ENCODE results near the gene NPLOC4.
A peak's percentile ranks its signal among the peaks of the same experiment; 100 is the strongest.
"Not testable (repeated sequence)": the region's sequence is repeated elsewhere in the genome, so short reads cannot be mapped to it uniquely, and the experiment has no call there.

NPLOC4 gene
- 97.2 to 247 (median 169) reads per million in 9 experiments for total RNA-seq

GRCh38 chr17:81636505-81637288 is at the start of gene NPLOC4, which contains the start of gene TSPAN10:
TSS of gene NPLOC4 (minus strand) at chr17:81637112. CDS start at chr17:81636930, 182 bp downstream.
TSS of gene TSPAN10 (plus strand) at chr17:81637196. CDS start at chr17:81642413, 5,217 bp downstream.
- H3K4me1 Mint-ChIP-seq (ENCODE audit: low read depth in 2 of 2) = peaks cover 11 to 14% of the 10 kb centered on the region in 2 donors
- H3K4me3 Mint-ChIP-seq = peak within 1 kb of the TSS; percentile 82 to 85
- ATAC-seq (replicated peaks) (peak; percentile 92), DNase-seq (peak; percentile 68 to 75 (median 72))
- H3K27ac Mint-ChIP-seq = peak within 1 kb of the TSS; percentile 84 to 92
- H3K27me3 Mint-ChIP-seq = no peaks in the 10 kb centered on the region
- H3K36me3 Mint-ChIP-seq (ENCODE audit: insufficient read depth) = no peaks in the 10 kb centered on the region
- H3K9me3 Mint-ChIP-seq = no peaks in the 10 kb centered on the region

- Mint-ChIP-seq H3K36me3 (ENCODE audit: insufficient read depth) (peaks cover 38% of the 10 kb centered on the region), H3K27me3 (no peaks in the 10 kb centered on the region), H3K4me3 (no peak overlapping the region), H3K4me1 (ENCODE audit: low read depth in 2 of 2) (peaks cover 36 to 42% of the 10 kb centered on the region in 2 donors), H3K9me3 (no peaks in the 10 kb centered on the region), H3K27ac (no peak overlapping the region)
- DNase-seq (no peak), ATAC-seq (replicated peaks) (no peak)
Observed at GRCh38 chr17:81686614-81687013, 49.7 kb upstream of the NPLOC4 start.

GRCh38 chr17:81685108-81685507 is 48.2 kb upstream of the NPLOC4 start:
- ATAC-seq (replicated peaks) (no peak), DNase-seq (no peak)
- peak overlapping the region; percentile 87 to 91 for H3K27ac Mint-ChIP-seq
- H3K27me3 Mint-ChIP-seq = no peaks in the 10 kb centered on the region
- H3K4me3 Mint-ChIP-seq = peak overlapping the region; percentile 87 to 90
- peaks cover 27% of the 10 kb centered on the region for H3K36me3 Mint-ChIP-seq (ENCODE audit: insufficient read depth)
- no peaks in the 10 kb centered on the region for H3K9me3 Mint-ChIP-seq
- peaks cover 36 to 42% of the 10 kb centered on the region in 2 donors for H3K4me1 Mint-ChIP-seq (ENCODE audit: low read depth in 2 of 2)

- ATAC-seq (replicated peaks) = no peak
- no peaks in the 10 kb centered on the region for H3K9me3 Mint-ChIP-seq
Observed at GRCh38 chr17:81684442-81684911, 47.6 kb upstream of the NPLOC4 start.

GRCh38 chr17:81683584-81684441 is 46.9 kb upstream of the NPLOC4 start, which contains the start of the genes ARL16 and HGS:
TSS of gene ARL16 (minus strand) at chr17:81683797. CDS start at chr17:81683753, 44 bp downstream.
TSS of gene HGS (plus strand) at chr17:81684011. CDS start at chr17:81684067, 56 bp downstream.
- peaks cover 29% of the 10 kb centered on the region in 2 donors for H3K4me1 Mint-ChIP-seq (ENCODE audit: low read depth in 2 of 2)

More at GRCh38 chr17:81684442-81684911, 47.6 kb upstream of the NPLOC4 start:
- peak overlapping the region; percentile 87 to 90 for H3K4me3 Mint-ChIP-seq
- H3K27ac Mint-ChIP-seq = peak overlapping the region; percentile 87 to 91
- peaks cover 35 to 36% of the 10 kb centered on the region in 2 donors for H3K4me1 Mint-ChIP-seq (ENCODE audit: low read depth in 2 of 2)
- no peaks in the 10 kb centered on the region for H3K27me3 Mint-ChIP-seq
- no peak for DNase-seq
- H3K36me3 Mint-ChIP-seq (ENCODE audit: insufficient read depth) = peaks cover 26% of the 10 kb centered on the region

GRCh38 chr17:81683208-81683583 is 46.3 kb upstream of the NPLOC4 start:
- peak overlapping the region; percentile 87 to 91 for H3K27ac Mint-ChIP-seq
- no peaks in the 10 kb centered on the region for H3K9me3 Mint-ChIP-seq
- peak overlapping the region; percentile 87 to 90 for H3K4me3 Mint-ChIP-seq
- no peaks in the 10 kb centered on the region for H3K27me3 Mint-ChIP-seq
- H3K4me1 Mint-ChIP-seq (ENCODE audit: low read depth in 2 of 2) = peaks cover 26 to 28% of the 10 kb centered on the region in 2 donors
- no peak for DNase-seq
- H3K36me3 Mint-ChIP-seq (ENCODE audit: insufficient read depth) = peaks cover 17% of the 10 kb centered on the region
- ATAC-seq (replicated peaks) = peak; percentile 11

More at GRCh38 chr17:81683584-81684441, 46.9 kb upstream of the NPLOC4 start, which contains the start of the genes ARL16 and HGS:
- no peaks in the 10 kb centered on the region for H3K9me3 Mint-ChIP-seq
- ATAC-seq (replicated peaks) (peak; percentile 97), DNase-seq (peak; percentile 96 to 98 (median 97))
- no peaks in the 10 kb centered on the region for H3K27me3 Mint-ChIP-seq
- peak within 1 kb of the TSS; percentile 87 to 90 for H3K4me3 Mint-ChIP-seq
- H3K36me3 Mint-ChIP-seq (ENCODE audit: insufficient read depth) = peaks cover 22% of the 10 kb centered on the region
- peak within 1 kb of the TSS; percentile 87 to 91 for H3K27ac Mint-ChIP-seq

GRCh38 chr17:81682565-81683207 is 45.8 kb upstream of the NPLOC4 start:
- Mint-ChIP-seq H3K36me3 (ENCODE audit: insufficient read depth) (peaks cover 17% of the 10 kb centered on the region), H3K4me3 (peak overlapping the region; percentile 87 to 90), H3K9me3 (no peaks in the 10 kb centered on the region), H3K27me3 (no peaks in the 10 kb centered on the region), H3K27ac (peak overlapping the region in 1 of 2 donors; percentile 91), H3K4me1 (ENCODE audit: low read depth in 2 of 2) (peaks cover 26 to 28% of the 10 kb centered on the region in 2 donors)
- ATAC-seq (replicated peaks) (no peak), DNase-seq (no peak)

- H3K4me3 Mint-ChIP-seq = no peak overlapping the region
- H3K9me3 Mint-ChIP-seq = no peaks in the 10 kb centered on the region
- peaks cover 19 to 22% of the 10 kb centered on the region in 2 donors for H3K4me1 Mint-ChIP-seq (ENCODE audit: low read depth in 2 of 2)
- peaks cover 18% of the 10 kb centered on the region for H3K36me3 Mint-ChIP-seq (ENCODE audit: insufficient read depth)
- ATAC-seq (replicated peaks) = no peak
- H3K27me3 Mint-ChIP-seq = no peaks in the 10 kb centered on the region
- DNase-seq = no peak
- H3K27ac Mint-ChIP-seq = no peak overlapping the region
Observed at GRCh38 chr17:81681672-81682071, 44.8 kb upstream of the NPLOC4 start.

- no peak overlapping the region for H3K4me3 Mint-ChIP-seq
Observed at GRCh38 chr17:81680150-81680549, 43.2 kb upstream of the NPLOC4 start.

GRCh38 chr17:81676906-81677305 is 40.0 kb upstream of the NPLOC4 start:
- no peak overlapping the region for H3K4me3 Mint-ChIP-seq
- H3K27ac Mint-ChIP-seq = no peak overlapping the region
- H3K27me3 Mint-ChIP-seq = no peaks in the 10 kb centered on the region
- H3K36me3 Mint-ChIP-seq (ENCODE audit: insufficient read depth) = peaks cover 27% of the 10 kb centered on the region
- H3K9me3 Mint-ChIP-seq = no peaks in the 10 kb centered on the region
- H3K4me1 Mint-ChIP-seq (ENCODE audit: low read depth in 2 of 2) = peaks cover 6 to 7% of the 10 kb centered on the region in 2 donors
- ATAC-seq (replicated peaks) = no peak
- no peak for DNase-seq

More at GRCh38 chr17:81680150-81680549, 43.2 kb upstream of the NPLOC4 start:
- no peak for ATAC-seq (replicated peaks)
- no peaks in the 10 kb centered on the region for H3K9me3 Mint-ChIP-seq
- peaks cover 22% of the 10 kb centered on the region in 2 donors for H3K4me1 Mint-ChIP-seq (ENCODE audit: low read depth in 2 of 2)
- no peak for DNase-seq
- H3K27me3 Mint-ChIP-seq = no peaks in the 10 kb centered on the region
- H3K27ac Mint-ChIP-seq = peak overlapping the region in 1 of 2 donors; percentile 41
- peaks cover 15% of the 10 kb centered on the region for H3K36me3 Mint-ChIP-seq (ENCODE audit: insufficient read depth)

GRCh38 chr17:81675515-81676221 is 38.8 kb upstream of the NPLOC4 start:
- ATAC-seq (replicated peaks); H3K4me3 Mint-ChIP-seq; H3K27me3 Mint-ChIP-seq; H3K9me3 Mint-ChIP-seq; H3K27ac Mint-ChIP-seq; H3K4me1 Mint-ChIP-seq (ENCODE audit: low read depth in 2 of 2): not testable (repeated sequence)
- peak in 2 of 3 experiments; percentile 16 to 25 for DNase-seq
- H3K36me3 Mint-ChIP-seq (ENCODE audit: insufficient read depth) = peaks cover 36% of the 10 kb centered on the region

GRCh38 chr17:81673561-81674258 is 36.8 kb upstream of the NPLOC4 start:
- H3K27ac Mint-ChIP-seq = no peak overlapping the region
- H3K4me3 Mint-ChIP-seq = no peak overlapping the region

More at GRCh38 chr17:81673561-81674258, 36.8 kb upstream of the NPLOC4 start:
- ATAC-seq (replicated peaks) (no peak), DNase-seq (no peak)
- H3K27me3 Mint-ChIP-seq = no peaks in the 10 kb centered on the region
- no peaks in the 10 kb centered on the region for H3K9me3 Mint-ChIP-seq
- peaks cover 41% of the 10 kb centered on the region for H3K36me3 Mint-ChIP-seq (ENCODE audit: insufficient read depth)
- peaks cover 6 to 7% of the 10 kb centered on the region in 2 donors for H3K4me1 Mint-ChIP-seq (ENCODE audit: low read depth in 2 of 2)

Data from effector memory CD8-positive, alpha-beta T cell (primary cell).